Measurements from ENCODE around the gene IRF1.

Gene IRF1

GRCh38 chr5:132435447-132435846 is 55.1 kb downstream of the IRF1 start:
- DNase-seq = no peak

DNA sequence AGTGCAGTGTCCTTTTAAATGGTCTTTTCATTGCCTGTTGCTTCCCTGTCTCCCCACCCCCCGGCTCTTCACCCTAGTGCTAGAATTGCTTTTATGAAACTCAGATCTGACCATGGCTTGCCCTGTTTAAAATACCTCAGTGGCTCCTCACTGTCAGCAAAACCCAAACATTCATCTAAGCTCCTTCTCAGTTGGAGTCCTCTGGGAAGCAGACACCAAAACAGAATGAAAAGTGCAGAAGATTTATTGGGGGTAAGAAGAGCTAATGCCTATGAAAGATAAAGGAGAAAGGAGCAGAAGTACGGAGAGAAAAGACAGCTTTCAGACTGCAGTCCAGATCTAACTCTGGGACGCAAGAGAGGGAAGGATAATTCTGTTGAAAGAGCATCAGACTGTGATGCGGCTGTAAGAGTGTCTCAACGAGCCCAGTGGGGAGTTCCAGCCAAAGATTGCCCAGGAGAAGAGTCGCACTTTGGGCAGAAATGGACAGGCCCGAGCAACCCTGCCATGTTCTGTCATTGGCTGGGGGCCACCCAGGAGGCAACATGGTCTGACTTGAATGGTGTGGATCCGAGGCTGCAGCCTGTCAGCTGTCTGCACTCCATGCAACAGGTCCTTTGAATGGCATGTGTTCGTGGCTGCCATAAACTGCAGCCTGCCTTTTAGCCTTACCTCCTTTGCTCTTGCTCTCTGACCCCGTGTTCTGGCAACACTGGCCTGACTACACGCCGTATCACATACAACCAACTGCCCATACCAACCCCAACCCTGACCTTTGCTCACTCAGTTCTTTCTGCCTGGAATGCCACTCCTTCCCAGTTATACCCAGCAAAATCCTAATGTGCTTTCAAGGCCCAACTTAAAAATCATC is 55.9 kb downstream of the IRF1 start:
- no peak for DNase-seq

- no peak for DNase-seq
Measured at GRCh38 chr5:132433141-132433540, 57.4 kb downstream of the IRF1 start.

DNA sequence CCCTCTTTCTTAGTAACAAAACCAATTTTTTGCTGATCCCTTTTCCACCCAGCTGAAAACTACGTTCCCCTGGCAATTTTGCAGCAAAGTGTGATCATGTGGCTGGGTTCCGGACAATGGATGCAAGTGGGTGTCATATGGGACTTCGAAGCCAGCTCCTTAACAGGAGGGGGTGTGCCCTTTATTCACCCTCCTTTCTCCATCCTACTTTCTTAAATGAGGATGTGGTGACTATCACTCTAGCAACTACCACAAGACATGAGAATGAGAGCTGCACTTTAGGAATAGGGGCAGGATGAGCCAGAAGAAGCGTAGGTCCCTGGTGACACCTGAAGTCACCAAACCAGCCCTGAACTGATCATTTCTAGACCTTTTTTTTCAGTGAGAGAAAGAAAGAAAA is 58.9 kb downstream of the IRF1 start:
- no peak for DNase-seq

Data from left hindlimb (tissue), 1 donor.